Kidney epithelial cell (primary cell): ENCODE results near the gene PITRM1. TPM values are rescaled to one million over a fixed set of nuclear protein-coding genes. Genes with fewer than 3 reads are reported as not detected.

ENCODE experiments used
- DNase-seq: peaks from one replicate; pipeline ENCODE4 v3.0.0-alpha.2; 2010; ENCODE audit warnings: low read depth
- H3K27me3 ChIP-seq: 2 replicates; pipeline ENCODE4 v1.6.0; 2011; ENCODE audit warnings: low read length; ENCODE audit not compliant: control insufficient read depth, insufficient read depth
- H3K36me3 ChIP-seq: 2 replicates; pipeline ENCODE4 v1.5.1; 2011; ENCODE audit warnings: low read length; ENCODE audit not compliant: control insufficient read depth, insufficient read depth
- H3K4me3 ChIP-seq: 2 replicates; pipeline ENCODE4 v1.5.1; 2011; ENCODE audit warnings: low read depth, mild to moderate bottlenecking, control low read depth, low read length
- total RNA-seq: library from RNA; depleted of rRNA; stranded (reverse); fragments of >200 nt; gene quantifications from 2 replicates; pipeline ENCODE4 v1.2.3, GENCODE V29; 2015
- TF ChIP-seq, protein P1 (sequence below): IDR thresholded peaks from 2 replicates; pipeline ENCODE4 v1.5.1; 2011; ENCODE audit warnings: mild to moderate bottlenecking, moderate library complexity, low read length, control low read depth, inconsistent platforms; ENCODE audit not compliant: insufficient read depth, poor library complexity, severe bottlenecking

Gene PITRM1
- total RNA-seq, 1 donor from 2014 or later, result 74.1 TPM

DNA sequence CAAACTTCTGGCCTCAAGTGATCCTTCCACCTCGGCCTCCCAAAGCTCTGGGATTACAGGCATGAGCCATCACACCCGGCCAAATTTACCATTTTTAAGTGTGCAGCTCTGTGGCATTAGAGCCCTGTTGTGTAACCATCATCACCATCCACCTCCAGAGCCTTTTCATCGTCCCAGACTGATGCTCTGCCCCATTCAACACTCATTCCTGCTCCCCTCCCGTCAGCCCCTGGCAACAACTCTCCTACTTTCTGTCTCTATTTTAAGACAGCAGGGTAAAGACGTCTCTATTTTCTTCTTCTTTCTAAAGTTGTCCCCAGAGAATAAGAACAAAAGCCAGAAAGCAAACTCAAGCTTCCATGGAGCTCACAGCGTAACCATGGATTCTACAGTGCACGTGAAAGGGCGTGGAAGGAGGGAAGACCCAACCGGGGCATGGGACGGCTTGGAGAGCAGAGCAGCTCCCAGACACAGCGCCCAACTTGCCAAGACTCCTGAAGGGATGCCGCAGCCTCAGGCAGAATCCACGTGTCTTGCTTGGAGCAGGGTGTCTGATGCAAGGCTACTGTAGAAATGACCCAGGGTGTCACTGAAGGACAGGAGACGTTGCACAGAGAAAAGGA is 42.7 kb upstream of the PITRM1 start:
- no peak overlapping the region for H3K4me3 ChIP-seq
- TF ChIP-seq, protein P1, sequence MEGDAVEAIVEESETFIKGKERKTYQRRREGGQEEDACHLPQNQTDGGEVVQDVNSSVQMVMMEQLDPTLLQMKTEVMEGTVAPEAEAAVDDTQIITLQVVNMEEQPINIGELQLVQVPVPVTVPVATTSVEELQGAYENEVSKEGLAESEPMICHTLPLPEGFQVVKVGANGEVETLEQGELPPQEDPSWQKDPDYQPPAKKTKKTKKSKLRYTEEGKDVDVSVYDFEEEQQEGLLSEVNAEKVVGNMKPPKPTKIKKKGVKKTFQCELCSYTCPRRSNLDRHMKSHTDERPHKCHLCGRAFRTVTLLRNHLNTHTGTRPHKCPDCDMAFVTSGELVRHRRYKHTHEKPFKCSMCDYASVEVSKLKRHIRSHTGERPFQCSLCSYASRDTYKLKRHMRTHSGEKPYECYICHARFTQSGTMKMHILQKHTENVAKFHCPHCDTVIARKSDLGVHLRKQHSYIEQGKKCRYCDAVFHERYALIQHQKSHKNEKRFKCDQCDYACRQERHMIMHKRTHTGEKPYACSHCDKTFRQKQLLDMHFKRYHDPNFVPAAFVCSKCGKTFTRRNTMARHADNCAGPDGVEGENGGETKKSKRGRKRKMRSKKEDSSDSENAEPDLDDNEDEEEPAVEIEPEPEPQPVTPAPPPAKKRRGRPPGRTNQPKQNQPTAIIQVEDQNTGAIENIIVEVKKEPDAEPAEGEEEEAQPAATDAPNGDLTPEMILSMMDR, result no peak
- H3K27me3 ChIP-seq, result no peaks in the 10 kb centered on the region
- no peaks in the 10 kb centered on the region for H3K36me3 ChIP-seq
- DNase-seq, result no peak

GRCh38 chr10:3213758-3214515 is 41.4 kb upstream of the PITRM1 start:
- Histone ChIP-seq H3K4me3 (no peak overlapping the region), H3K36me3 (no peaks in the 10 kb centered on the region), H3K27me3 (no peaks in the 10 kb centered on the region)
- TF ChIP-seq, protein P1, result no peak
- no peak for DNase-seq

- Histone ChIP-seq H3K4me3 (no peak overlapping the region), H3K36me3 (no peaks in the 10 kb centered on the region), H3K27me3 (no peaks in the 10 kb centered on the region)
- no peak for DNase-seq
- TF ChIP-seq, protein P1, result no peak
These were observed 40.6 kb upstream of the PITRM1 start for GRCh38 chr10:3213208-3213607.

DNA sequence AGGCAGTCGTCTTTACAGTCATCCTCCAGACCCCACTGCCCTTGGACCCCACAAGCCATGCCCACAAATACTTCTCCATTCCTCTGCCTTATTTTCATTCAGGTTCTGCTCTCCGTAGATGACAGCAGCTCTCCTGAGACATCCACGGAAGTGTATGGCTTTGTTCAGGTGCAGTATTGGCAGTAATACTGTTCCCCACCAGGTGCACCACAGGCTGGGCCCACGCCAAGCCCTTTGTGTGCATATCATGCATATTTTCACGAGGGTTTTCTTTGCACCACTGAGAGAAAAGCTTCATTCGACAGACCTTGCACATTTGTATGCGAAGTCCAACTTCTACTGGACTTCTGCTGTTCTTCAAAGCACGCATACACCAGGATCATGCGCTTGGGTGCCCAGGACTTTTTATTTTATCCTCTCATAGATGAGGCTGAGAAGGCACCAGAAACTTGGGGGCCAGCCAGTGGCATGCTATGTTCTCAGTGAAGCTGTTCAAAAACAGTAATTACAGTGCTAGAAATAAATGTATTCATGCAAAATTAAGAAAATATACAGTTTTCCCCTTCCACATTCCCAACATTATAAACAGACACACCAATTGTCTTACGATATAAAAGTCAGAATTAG is 37.8 kb upstream of the PITRM1 start:
- no peaks in the 10 kb centered on the region for H3K36me3 ChIP-seq
- DNase-seq, result no peak
- H3K27me3 ChIP-seq, result no peaks in the 10 kb centered on the region
- TF ChIP-seq, protein P1, result no peak
- H3K4me3 ChIP-seq, result no peak overlapping the region

GRCh38 chr10:3208481-3209406 is 36.2 kb upstream of the PITRM1 start:
- Histone ChIP-seq H3K27me3 (no peaks in the 10 kb centered on the region), H3K36me3 (no peaks in the 10 kb centered on the region), H3K4me3 (no peak overlapping the region)
- TF ChIP-seq, protein P1, result no peak
- no peak for DNase-seq
